MM.1S (cell line): ENCODE measurements around the gene ZNF638.

ENCODE experiments used
- EZH2phosphoT487 ChIP-seq: fragments of 300-600 bp; sonication (generic); IDR thresholded peaks from 2 replicates; pipeline ENCODE4 v1.6.1; 2018; ENCODE audit warnings: antibody characterized with exemption, low read length
- TF ChIP-seq, protein P1 (sequence below): fragments of 300-600 bp; sonication (generic); IDR thresholded peaks from 2 replicates; pipeline ENCODE4 v1.5.1; 2016; ENCODE audit warnings: antibody characterized with exemption, low read length, mixed read lengths

GRCh38 chr2:71471276-71471675 lies 139.7 kb downstream of the ZNF638 start:
- TF ChIP-seq, protein P1, sequence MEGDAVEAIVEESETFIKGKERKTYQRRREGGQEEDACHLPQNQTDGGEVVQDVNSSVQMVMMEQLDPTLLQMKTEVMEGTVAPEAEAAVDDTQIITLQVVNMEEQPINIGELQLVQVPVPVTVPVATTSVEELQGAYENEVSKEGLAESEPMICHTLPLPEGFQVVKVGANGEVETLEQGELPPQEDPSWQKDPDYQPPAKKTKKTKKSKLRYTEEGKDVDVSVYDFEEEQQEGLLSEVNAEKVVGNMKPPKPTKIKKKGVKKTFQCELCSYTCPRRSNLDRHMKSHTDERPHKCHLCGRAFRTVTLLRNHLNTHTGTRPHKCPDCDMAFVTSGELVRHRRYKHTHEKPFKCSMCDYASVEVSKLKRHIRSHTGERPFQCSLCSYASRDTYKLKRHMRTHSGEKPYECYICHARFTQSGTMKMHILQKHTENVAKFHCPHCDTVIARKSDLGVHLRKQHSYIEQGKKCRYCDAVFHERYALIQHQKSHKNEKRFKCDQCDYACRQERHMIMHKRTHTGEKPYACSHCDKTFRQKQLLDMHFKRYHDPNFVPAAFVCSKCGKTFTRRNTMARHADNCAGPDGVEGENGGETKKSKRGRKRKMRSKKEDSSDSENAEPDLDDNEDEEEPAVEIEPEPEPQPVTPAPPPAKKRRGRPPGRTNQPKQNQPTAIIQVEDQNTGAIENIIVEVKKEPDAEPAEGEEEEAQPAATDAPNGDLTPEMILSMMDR = no peak
- TF ChIP-seq EZH2phosphoT487 = no peak
